Uterus (tissue), 4 donors: ENCODE data around the gene BBS7. TPM values are rescaled to one million over a fixed set of nuclear protein-coding genes. Genes with fewer than 3 reads are reported as not detected.
A peak's percentile ranks its signal among the peaks of the same experiment; 100 is the strongest.

ENCODE experiments used
- DNase-seq, 2 donors: peaks; one replicate each; pipeline ENCODE4 v3.0.0-alpha.2; 2019 to 2020
- H3K27ac ChIP-seq, 2 donors: fragments of 200-600 bp; sonication (generic); 1 replicate in 1 of 2; 2 replicates in 1 of 2; pipeline ENCODE4 v1.5.1; 2016 to 2018
- H3K27me3 ChIP-seq, 2 donors: fragments of 200-600 bp; sonication (generic); one replicate each; pipeline ENCODE4 v1.5.1; 2018 to 2019; ENCODE audit warnings: control low read depth in 1 of 2
- H3K36me3 ChIP-seq, 2 donors: fragments of 200-600 bp; sonication (generic); one replicate each; pipeline ENCODE4 v1.5.1; 2019; ENCODE audit warnings: control low read depth in 1 of 2
- H3K4me1 ChIP-seq, 2 donors: fragments of 200-600 bp; sonication (generic); one replicate each; pipeline ENCODE4 v1.5.1; 2018 to 2019; ENCODE audit warnings: control low read depth in 1 of 2
- H3K4me3 ChIP-seq, 2 donors: fragments of 200-600 bp; sonication (generic); 1 replicate in 1 of 2; 2 replicates in 1 of 2; pipeline ENCODE4 v1.5.1; 2018 to 2019; ENCODE audit warnings: mild to moderate bottlenecking in 1 of 2
- H3K9me3 ChIP-seq, 2 donors: fragments of 200-600 bp; sonication (generic); one replicate each; pipeline ENCODE4 v1.5.1; 2019; ENCODE audit warnings: control low read depth in 1 of 2
- CTCF ChIP-seq, 4 experiments: fragments of 200-600 bp in 2 of 4; fragments of 450-650 bp in 2 of 4; sonication (generic) in 2 of 4; IDR thresholded peaks; one replicate each; pipeline ENCODE4 v1.5.1; 2016 to 2019; ENCODE audit warnings: antibody characterized with exemption in 4 of 4, mild to moderate bottlenecking in 2 of 4, moderate library complexity in 1 of 4
- POLR2A ChIP-seq, 2 donors: fragments of 450-650 bp; IDR thresholded peaks; one replicate each; pipeline ENCODE4 v1.6.1; 2016; ENCODE audit warnings: antibody characterized with exemption in 2 of 2, mild to moderate bottlenecking in 1 of 2, moderate library complexity in 1 of 2
- intact Hi-C: fragments of 100-400 bp; cut with DNase I; formaldehyde crosslinking; loops from one replicate; pipeline ENCODE4 v1.15.1; 2023; ENCODE audit warnings: low total_unique reads
- total RNA-seq, 4 donors: library from RNA; depleted of rRNA in 3 of 4; stranded (reverse); fragments of >200 nt in 3 of 4; gene quantifications; one replicate each; pipeline versions ENCODE4 v1.1.0 to v1.2.4, GENCODE V29; 2014 to 2023
- donor health status: DM: yes; HTN: yes; CAD: no.

BBS7 gene
- total RNA-seq = 10 to 100 TPM; 10.3 to 55.8 (median 35.2) TPM

DNA sequence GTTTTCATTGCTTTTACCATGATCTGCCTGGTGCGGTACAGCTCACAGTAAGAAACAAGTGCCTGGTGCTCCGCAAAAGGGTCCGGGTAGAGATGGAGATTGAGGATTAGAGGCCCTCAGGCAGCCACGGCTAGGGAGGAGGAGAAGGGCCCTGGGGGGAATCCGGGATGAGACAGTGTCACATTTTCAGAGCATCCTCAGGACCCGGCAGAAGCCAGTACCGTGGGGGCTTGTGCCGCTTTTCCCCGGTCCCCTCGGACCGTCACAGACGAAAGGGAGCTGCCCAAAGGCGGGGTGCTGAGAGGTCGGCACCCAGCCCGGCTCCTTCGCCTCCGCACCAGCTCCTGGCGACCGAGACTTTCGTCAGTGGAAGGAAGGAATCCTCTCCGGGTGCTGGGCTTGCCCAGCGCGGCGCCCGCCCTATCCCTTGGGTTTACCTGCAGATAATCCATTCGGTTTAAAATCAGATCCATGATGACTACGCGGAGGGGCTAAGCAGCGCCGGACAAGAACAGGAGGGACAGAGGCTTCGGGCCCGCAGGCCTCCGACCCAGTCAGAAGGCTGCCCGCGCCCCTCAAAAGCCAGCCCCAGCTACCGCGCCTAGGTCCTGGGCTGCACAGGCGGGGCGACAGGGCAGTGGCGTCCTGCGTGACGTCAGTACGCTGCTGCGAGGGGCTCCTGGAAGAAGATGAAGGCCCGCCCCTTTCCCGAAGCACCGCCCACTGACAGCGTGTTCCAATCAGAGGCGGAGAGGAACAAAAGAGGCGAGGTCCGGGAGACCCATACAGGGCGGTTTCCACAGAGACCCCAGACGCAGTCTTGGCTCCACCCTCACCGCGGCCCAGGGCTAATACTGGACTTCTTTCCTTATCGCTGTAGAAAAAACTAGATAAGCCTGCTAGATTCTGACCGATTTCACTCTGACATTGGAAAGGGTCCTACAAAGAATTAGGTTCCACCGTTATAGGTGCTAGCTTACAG is at the start of gene BBS7:
Gene BBS7, minus strand, starts transcription at position 634 of the 982 bp plus-strand sequence. Its CDS starts 161 bp downstream, at position 473.
- Histone ChIP-seq H3K9me3 (no peaks in the 10 kb centered on the region), H3K36me3 (no peaks in the 10 kb centered on the region), H3K4me1 (no peaks in the 10 kb centered on the region), H3K27me3 (no peaks in the 10 kb centered on the region), H3K27ac (peak within 1 kb of the TSS; percentile 91 to 97), H3K4me3 (peak within 1 kb of the TSS; percentile 82 to 89)
- TF ChIP-seq POLR2A (IDR thresholded peaks at IDR 0.05) (peak; percentile 87 to 90), CTCF (IDR thresholded peaks at IDR 0.05) (no peak)
- DNase-seq = peak; percentile 99
- intact Hi-C loops = no loop called here

GRCh38 chr4:121913667-121914066 is 43.4 kb upstream of the BBS7 start:
- H3K36me3 ChIP-seq = no peaks in the 10 kb centered on the region
- H3K4me1 ChIP-seq = no peaks in the 10 kb centered on the region
- no peak overlapping the region for H3K4me3 ChIP-seq
- DNase-seq = no peak
- H3K27me3 ChIP-seq = no peaks in the 10 kb centered on the region
- H3K27ac ChIP-seq = no peak overlapping the region
- intact Hi-C loops = no loop called here
- no peaks in the 10 kb centered on the region for H3K9me3 ChIP-seq
- TF ChIP-seq POLR2A (IDR thresholded peaks at IDR 0.05) (no peak), CTCF (IDR thresholded peaks at IDR 0.05) (no peak)

- no peak for TF ChIP-seq POLR2A (IDR thresholded peaks at IDR 0.05)
- TF ChIP-seq CTCF (IDR thresholded peaks at IDR 0.05) = no peak
- Histone ChIP-seq H3K9me3 (no peaks in the 10 kb centered on the region), H3K36me3 (no peaks in the 10 kb centered on the region), H3K4me3 (no peak overlapping the region), H3K4me1 (no peaks in the 10 kb centered on the region), H3K27me3 (no peaks in the 10 kb centered on the region), H3K27ac (no peak overlapping the region)
- DNase-seq = no peak
- intact Hi-C loops = no loop called here
Observed at GRCh38 chr4:121908346-121908745, 38.1 kb upstream of the BBS7 start.

- peak; percentile 26 to 56 (median 56) for TF ChIP-seq CTCF (IDR thresholded peaks at IDR 0.05)
- no peak for TF ChIP-seq POLR2A (IDR thresholded peaks at IDR 0.05)
- Histone ChIP-seq H3K27me3 (no peaks in the 10 kb centered on the region), H3K4me3 (no peak overlapping the region), H3K27ac (no peak overlapping the region), H3K4me1 (no peaks in the 10 kb centered on the region), H3K36me3 (no peaks in the 10 kb centered on the region), H3K9me3 (no peaks in the 10 kb centered on the region)
- intact Hi-C loops = no loop called here
- DNase-seq = peak; percentile 14 to 15
Observed at GRCh38 chr4:121900132-121900983, 30.1 kb upstream of the BBS7 start.
